Ovary (tissue), 9 donors: ENCODE data around the gene OLA1. TPM values are rescaled to one million over a fixed set of nuclear protein-coding genes. Genes with fewer than 3 reads are reported as not detected.

Source experiments
- DNase-seq, 5 donors: peaks; one replicate each; pipeline ENCODE4 v3.0.0-alpha.2; 2019 to 2020
- H3K27ac ChIP-seq, 2 donors: fragments of 200-600 bp; one replicate each; pipeline versions ENCODE4 v1.5.1 to v1.8.0; 2019 to 2022
- H3K27me3 ChIP-seq: fragments of 200-600 bp; one replicate; pipeline ENCODE4 v1.8.0; 2022
- H3K36me3 ChIP-seq: fragments of 200-600 bp; sonication (generic); one replicate; pipeline ENCODE4 v1.5.1; 2019
- H3K4me1 ChIP-seq: one replicate; pipeline ENCODE4 v1.8.1; 2013; ENCODE audit warnings: mild to moderate bottlenecking, moderate library complexity; ENCODE audit not compliant: insufficient read depth
- H3K4me3 ChIP-seq: fragments of 200-600 bp; sonication (generic); one replicate; pipeline ENCODE4 v1.5.1; 2017
- H3K9me3 ChIP-seq, 2 donors: fragments of 200-600 bp in 1 of 2; sonication (generic) in 1 of 2; one replicate each; pipeline versions ENCODE4 v1.5.1 to v1.8.1; 2013 to 2019; ENCODE audit warnings: mild to moderate bottlenecking in 1 of 2, moderate library complexity in 1 of 2
- EP300 ChIP-seq: sonication (generic); formaldehyde crosslinking; IDR thresholded peaks from one replicate; pipeline ENCODE4 v1.6.1; 2017; ENCODE audit warnings: antibody characterized with exemption
- POLR2A ChIP-seq: fragments of 450-650 bp; IDR thresholded peaks from one replicate; pipeline ENCODE4 v1.6.1; 2017; ENCODE audit warnings: antibody characterized with exemption, mild to moderate bottlenecking, moderate library complexity
- WGBS, 3 donors: extraction: QIAGEN DNeasy Blood & Tissue Kit in 1 of 3; methylation state at CpG; one replicate each; pipeline versions ENCODE4 v1.1.5 to v1.1.7; 2013 to 2017; 5-methylcytosine and 5-hydroxymethylcytosine counted together
- intact Hi-C, 4 donors: fragments of 100-400 bp; cut with DNase I; formaldehyde crosslinking; loops; one replicate each; pipeline versions ENCODE4 v1.11.0 to v1.15.1; 2022 to 2023
- polyA plus RNA-seq, 2 donors: library from polyadenylated mRNA; stranded (reverse); fragments of 200-250 nt in 1 of 2; fragments of 350-450 nt in 1 of 2; fragmentation: Illumina TruSeq in 1 of 2; extraction: RNeasy Lipid Tissue Mini Kit (QIAGEN cat#74804) in 1 of 2; gene quantifications; one replicate each; pipeline ENCODE4 v1.2.3, GENCODE V29; 2013 to 2014
- total RNA-seq, 7 donors: library from RNA; depleted of rRNA in 2 of 7; stranded (reverse); fragments of >200 nt in 2 of 7; fragmentation: NEBNext Ultra II Directional in 3 of 7; extraction: Animal tissue kit (Norgen Biotek cat#: 25700) in 3 of 7; gene quantifications; one replicate each; pipeline versions ENCODE4 v1.1.0 to v1.2.4, GENCODE V29; 2016 to 2023
- TF ChIP-seq, protein P1 (sequence below), 3 donors: fragments of 450-650 bp in 2 of 3; fragments of 200-600 bp in 1 of 3; IDR thresholded peaks; one replicate each; pipeline versions ENCODE4 v1.5.1 to v1.8.0; 2016 to 2022; ENCODE audit warnings: antibody characterized with exemption in 3 of 3, mild to moderate bottlenecking in 1 of 3
- donor health status: DM: no; HTN: no; CAD: no; lungs with moderate emphysema.
- donor health status: DM: no; HTN: no; CAD: no.
- donor health status: Bipolar disorder and iron deficiency.
- donor health status: DM: yes; HTN: yes; CAD: no.
- donor health status: DM: no; HTN: no; CAD: no.
- donor health status: DM: yes; HTN: yes; CAD: no.

Gene OLA1
- total and polyA plus RNA-seq, 9 donors, result 25.6 to 127 (median 45.2) TPM

DNA sequence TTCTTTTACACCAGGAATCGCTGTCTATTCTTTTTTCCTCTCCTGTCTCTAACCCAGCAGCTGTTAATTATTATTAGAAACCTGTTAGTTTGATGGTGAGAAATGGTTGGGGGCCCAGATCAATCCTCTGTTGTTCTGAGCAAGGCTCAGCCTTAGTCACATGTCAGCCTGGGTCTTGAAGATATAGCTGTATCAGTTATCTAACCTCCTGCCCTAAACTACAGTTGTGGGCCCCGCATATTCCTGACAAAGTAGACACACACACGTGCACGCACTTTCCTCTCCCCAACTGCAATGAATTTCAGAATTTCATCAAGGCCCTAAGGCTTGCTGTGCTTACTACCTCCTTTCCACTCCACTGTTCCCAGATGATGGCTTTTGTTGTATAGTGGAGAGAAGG, 54.6 kb downstream of the OLA1 start:
- Histone ChIP-seq H3K9me3 (no peaks in the 10 kb centered on the region), H3K27me3 (no peaks in the 10 kb centered on the region), H3K36me3 (no peaks in the 10 kb centered on the region), H3K4me1 (no peaks in the 10 kb centered on the region), H3K27ac (no peak overlapping the region), H3K4me3 (no peak overlapping the region)
- TF ChIP-seq, protein P1, sequence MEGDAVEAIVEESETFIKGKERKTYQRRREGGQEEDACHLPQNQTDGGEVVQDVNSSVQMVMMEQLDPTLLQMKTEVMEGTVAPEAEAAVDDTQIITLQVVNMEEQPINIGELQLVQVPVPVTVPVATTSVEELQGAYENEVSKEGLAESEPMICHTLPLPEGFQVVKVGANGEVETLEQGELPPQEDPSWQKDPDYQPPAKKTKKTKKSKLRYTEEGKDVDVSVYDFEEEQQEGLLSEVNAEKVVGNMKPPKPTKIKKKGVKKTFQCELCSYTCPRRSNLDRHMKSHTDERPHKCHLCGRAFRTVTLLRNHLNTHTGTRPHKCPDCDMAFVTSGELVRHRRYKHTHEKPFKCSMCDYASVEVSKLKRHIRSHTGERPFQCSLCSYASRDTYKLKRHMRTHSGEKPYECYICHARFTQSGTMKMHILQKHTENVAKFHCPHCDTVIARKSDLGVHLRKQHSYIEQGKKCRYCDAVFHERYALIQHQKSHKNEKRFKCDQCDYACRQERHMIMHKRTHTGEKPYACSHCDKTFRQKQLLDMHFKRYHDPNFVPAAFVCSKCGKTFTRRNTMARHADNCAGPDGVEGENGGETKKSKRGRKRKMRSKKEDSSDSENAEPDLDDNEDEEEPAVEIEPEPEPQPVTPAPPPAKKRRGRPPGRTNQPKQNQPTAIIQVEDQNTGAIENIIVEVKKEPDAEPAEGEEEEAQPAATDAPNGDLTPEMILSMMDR (IDR thresholded peaks at IDR 0.05), result no peak
- TF ChIP-seq POLR2A (no peak), EP300 (no peak)
- 96 to 97% (median 96%) methylated on average over 4 of the region's 4 CpGs for WGBS, 3 donors
- no peak for DNase-seq
- intact Hi-C loops, result no loop called here

DNA sequence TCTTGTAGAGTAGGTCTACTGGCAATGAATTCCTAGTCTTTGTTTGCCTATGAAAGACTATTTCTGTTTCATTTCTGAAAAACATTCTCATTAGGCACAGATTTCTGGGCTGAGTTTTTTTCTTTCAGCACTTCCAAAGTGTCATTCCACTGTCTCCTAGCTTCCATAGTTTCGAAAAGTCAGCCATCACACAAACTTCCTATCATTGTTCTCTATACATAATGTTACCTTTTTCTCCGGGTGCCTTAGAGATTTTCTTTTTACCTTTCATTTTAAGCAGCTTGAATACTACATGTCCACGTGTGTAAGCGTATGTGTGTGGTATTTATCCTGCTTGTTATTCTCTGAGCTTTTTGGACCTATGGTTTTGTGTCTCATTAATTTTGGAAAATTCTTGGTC, 55.7 kb downstream of the OLA1 start:
- no peaks in the 10 kb centered on the region for H3K9me3 ChIP-seq

DNA sequence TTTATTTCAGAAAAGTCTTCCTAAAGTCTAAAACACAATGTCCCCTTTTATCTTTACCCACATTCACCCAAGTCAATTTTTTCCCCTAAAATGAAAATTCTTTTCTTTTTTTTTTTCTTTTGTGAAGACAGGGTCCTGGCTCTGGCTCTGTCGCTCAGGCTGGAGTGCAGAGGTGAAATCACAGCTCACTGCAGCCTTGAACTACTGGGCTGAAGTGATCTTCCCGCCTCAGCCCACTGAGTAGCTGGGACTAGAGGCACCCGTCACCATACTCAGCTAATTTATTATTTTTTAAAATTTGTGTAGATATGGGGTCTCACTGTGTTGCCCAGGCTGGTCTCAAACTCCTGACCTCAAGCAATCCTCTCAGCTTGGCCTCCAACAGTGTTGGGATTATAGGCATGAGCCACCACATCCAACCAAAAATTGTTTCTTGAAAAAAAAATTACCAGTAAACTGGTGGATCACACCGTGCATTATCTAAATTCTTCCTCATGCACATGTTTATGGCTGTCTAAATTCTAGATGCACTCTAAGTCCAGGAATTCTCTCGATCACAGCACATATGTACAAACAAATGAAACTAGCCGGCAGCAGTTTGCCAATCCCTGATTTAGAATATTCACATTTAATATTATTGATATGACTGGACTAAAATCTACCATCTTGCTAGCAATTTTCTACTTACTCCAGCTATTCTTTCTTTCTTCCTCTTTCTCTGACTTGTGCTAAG, 56.8 kb downstream of the OLA1 start:
- Histone ChIP-seq H3K36me3 (no peaks in the 10 kb centered on the region), H3K4me3 (no peak overlapping the region), H3K27me3 (no peaks in the 10 kb centered on the region), H3K4me1 (no peaks in the 10 kb centered on the region), H3K27ac (no peak overlapping the region), H3K9me3 (no peaks in the 10 kb centered on the region)
- TF ChIP-seq EP300 (no peak), POLR2A (no peak)
- TF ChIP-seq, protein P1 (IDR thresholded peaks at IDR 0.05), result no peak
- WGBS, 3 donors, result 94 to 96% (median 94%) methylated on average over 6 of the region's 6 CpGs
- DNase-seq, result no peak
- intact Hi-C loops, result no loop called here

More for the DNA sequence above, 55.7 kb downstream of the OLA1 start:
- intact Hi-C loops, result no loop called here
- Histone ChIP-seq H3K4me3 (no peak overlapping the region), H3K4me1 (no peaks in the 10 kb centered on the region), H3K27me3 (no peaks in the 10 kb centered on the region), H3K27ac (no peak overlapping the region), H3K36me3 (no peaks in the 10 kb centered on the region)
- no peak for DNase-seq
- no peak for TF ChIP-seq EP300
- no peak for TF ChIP-seq POLR2A
- TF ChIP-seq, protein P1 (IDR thresholded peaks at IDR 0.05), result no peak
- WGBS, 3 donors, result 84 to 99% (median 87%) methylated on average over 4 of the region's 4 CpGs

DNA sequence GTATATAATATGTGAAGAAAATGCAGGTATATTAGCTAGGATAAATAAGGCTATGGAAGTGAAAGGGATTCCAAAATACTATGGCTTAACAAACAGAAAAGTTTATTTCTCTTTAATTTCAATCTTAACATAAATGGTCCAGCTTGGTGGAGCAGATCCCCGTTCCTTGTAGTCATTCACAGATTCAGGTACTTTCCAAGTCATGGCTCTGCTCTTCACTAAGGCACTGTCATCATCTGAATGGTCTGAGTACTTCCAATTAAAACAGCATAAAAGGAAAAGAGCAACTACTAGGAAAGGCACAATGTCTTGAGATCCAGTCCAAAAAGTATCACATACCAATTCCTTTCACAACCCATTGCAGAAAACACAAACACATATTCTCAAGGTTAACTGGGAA, 63.4 kb downstream of the OLA1 start:
- intact Hi-C loops, result no loop called here
- Histone ChIP-seq H3K27me3 (no peaks in the 10 kb centered on the region), H3K9me3 (no peaks in the 10 kb centered on the region), H3K27ac (no peak overlapping the region), H3K4me1 (no peaks in the 10 kb centered on the region), H3K4me3 (no peak overlapping the region), H3K36me3 (no peaks in the 10 kb centered on the region)
- 94 to 98% (median 96%) methylated on average over 1 of the region's 1 CpG for WGBS, 3 donors
- TF ChIP-seq, protein P1 (IDR thresholded peaks at IDR 0.05), result no peak
- TF ChIP-seq POLR2A, result no peak
- no peak for TF ChIP-seq EP300
- DNase-seq, result no peak
